ENCODE data around the gene RTN1.

GRCh38 chr14:59595071-59595470 lies 275.5 kb downstream of the RTN1 start:
- TF ChIP-seq, protein P1, sequence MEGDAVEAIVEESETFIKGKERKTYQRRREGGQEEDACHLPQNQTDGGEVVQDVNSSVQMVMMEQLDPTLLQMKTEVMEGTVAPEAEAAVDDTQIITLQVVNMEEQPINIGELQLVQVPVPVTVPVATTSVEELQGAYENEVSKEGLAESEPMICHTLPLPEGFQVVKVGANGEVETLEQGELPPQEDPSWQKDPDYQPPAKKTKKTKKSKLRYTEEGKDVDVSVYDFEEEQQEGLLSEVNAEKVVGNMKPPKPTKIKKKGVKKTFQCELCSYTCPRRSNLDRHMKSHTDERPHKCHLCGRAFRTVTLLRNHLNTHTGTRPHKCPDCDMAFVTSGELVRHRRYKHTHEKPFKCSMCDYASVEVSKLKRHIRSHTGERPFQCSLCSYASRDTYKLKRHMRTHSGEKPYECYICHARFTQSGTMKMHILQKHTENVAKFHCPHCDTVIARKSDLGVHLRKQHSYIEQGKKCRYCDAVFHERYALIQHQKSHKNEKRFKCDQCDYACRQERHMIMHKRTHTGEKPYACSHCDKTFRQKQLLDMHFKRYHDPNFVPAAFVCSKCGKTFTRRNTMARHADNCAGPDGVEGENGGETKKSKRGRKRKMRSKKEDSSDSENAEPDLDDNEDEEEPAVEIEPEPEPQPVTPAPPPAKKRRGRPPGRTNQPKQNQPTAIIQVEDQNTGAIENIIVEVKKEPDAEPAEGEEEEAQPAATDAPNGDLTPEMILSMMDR (IDR thresholded peaks at IDR 0.05), result no peak
- no peak for TF ChIP-seq POLR2AphosphoS5 (IDR thresholded peaks at IDR 0.05)

Measured in suprapubic skin (tissue), 3 donors.